GM12892 (cell line): Measurements from ENCODE around the gene TMEM184C.

Source experiments
- DNase-seq: peaks from one replicate; pipeline ENCODE4 v3.0.0; 2011; ENCODE audit not compliant: insufficient read length
- FAIRE-seq: peaks from 2 replicates; lab custom pipeline; 2011; peaks lifted over from hg19 to GRCh38; lab: Jason Lieb, UNC
- POLR2A ChIP-seq: IDR thresholded peaks from 2 replicates; pipeline ENCODE4 v1.6.1; 2011; ENCODE audit warnings: low read depth, low read length, control low read depth
- POLR2AphosphoS5 ChIP-seq: IDR thresholded peaks from 2 replicates; pipeline ENCODE4 v1.6.1; 2011; ENCODE audit warnings: low read depth, low read length, control low read depth
- TAF1 ChIP-seq: IDR thresholded peaks from 2 replicates; pipeline ENCODE4 v1.6.1; 2011; ENCODE audit warnings: low read depth, mild to moderate bottlenecking, control low read depth, low read length, borderline replicate concordance

TMEM184C gene

GRCh38 chr4:147586032-147586431, 31.2 kb upstream of the TMEM184C start:
- TF ChIP-seq POLR2AphosphoS5 (no peak), POLR2A (no peak), TAF1 (no peak)
- FAIRE-seq (no peak), DNase-seq (no peak)

- TF ChIP-seq POLR2AphosphoS5 (no peak), TAF1 (no peak), POLR2A (no peak)
- DNase-seq, result no peak
- FAIRE-seq, result peak; percentile 40
These were observed 30.6 kb upstream of the TMEM184C start for GRCh38 chr4:147586637-147587036.

GRCh38 chr4:147587041-147587440, 30.2 kb upstream of the TMEM184C start:
- TF ChIP-seq TAF1 (no peak), POLR2AphosphoS5 (no peak), POLR2A (no peak)
- no peak for FAIRE-seq
- no peak for DNase-seq

GRCh38 chr4:147589586-147589985, 27.6 kb upstream of the TMEM184C start:
- TF ChIP-seq POLR2AphosphoS5 (no peak), POLR2A (no peak), TAF1 (no peak)
- FAIRE-seq, result no peak

GRCh38 chr4:147590249-147590920, 26.8 kb upstream of the TMEM184C start:
- FAIRE-seq, result peak; percentile 92
- TF ChIP-seq TAF1 (no peak), POLR2A (no peak), POLR2AphosphoS5 (no peak)
- DNase-seq, result peak; percentile 13

More at GRCh38 chr4:147589586-147589985, 27.6 kb upstream of the TMEM184C start:
- no peak for DNase-seq

- no peak for FAIRE-seq
- no peak for TF ChIP-seq POLR2AphosphoS5
- no peak for TF ChIP-seq POLR2A
- DNase-seq, result no peak
These were observed 26.1 kb upstream of the TMEM184C start for GRCh38 chr4:147591106-147591505.

GRCh38 chr4:147594107-147594506, 23.1 kb upstream of the TMEM184C start:
- FAIRE-seq (no peak), DNase-seq (no peak)

GRCh38 chr4:147594578-147594977, 22.6 kb upstream of the TMEM184C start:
- no peak for DNase-seq
- no peak for TF ChIP-seq POLR2AphosphoS5
- TF ChIP-seq POLR2A, result no peak
- no peak for TF ChIP-seq TAF1
- FAIRE-seq, result no peak

More at GRCh38 chr4:147594107-147594506, 23.1 kb upstream of the TMEM184C start:
- TF ChIP-seq POLR2AphosphoS5, result no peak
- no peak for TF ChIP-seq POLR2A
- TF ChIP-seq TAF1, result no peak

- FAIRE-seq (no peak), DNase-seq (no peak)
- TF ChIP-seq POLR2A (no peak), POLR2AphosphoS5 (no peak), TAF1 (no peak)
These were observed 20.8 kb upstream of the TMEM184C start for GRCh38 chr4:147596377-147596776.

- no peak for TF ChIP-seq POLR2A
- no peak for TF ChIP-seq TAF1
- TF ChIP-seq POLR2AphosphoS5, result no peak
- no peak for FAIRE-seq
- no peak for DNase-seq
These were observed 20.2 kb upstream of the TMEM184C start for GRCh38 chr4:147596981-147597380.

GRCh38 chr4:147597561-147597960, 19.6 kb upstream of the TMEM184C start:
- DNase-seq, result no peak
- no peak for TF ChIP-seq POLR2AphosphoS5
- TF ChIP-seq POLR2A, result no peak
- TF ChIP-seq TAF1, result no peak

GRCh38 chr4:147599206-147599605, 18.0 kb upstream of the TMEM184C start:
- FAIRE-seq, result no peak
- no peak for TF ChIP-seq POLR2A
- no peak for TF ChIP-seq POLR2AphosphoS5
- no peak for TF ChIP-seq TAF1
- DNase-seq, result no peak

More at GRCh38 chr4:147597561-147597960, 19.6 kb upstream of the TMEM184C start:
- FAIRE-seq, result no peak

- TF ChIP-seq POLR2A (no peak), TAF1 (no peak), POLR2AphosphoS5 (no peak)
- DNase-seq (no peak), FAIRE-seq (no peak)
These were observed 17.4 kb upstream of the TMEM184C start for GRCh38 chr4:147599769-147600168.
